ENCODE data around the gene ASPDH.
A peak's percentile ranks its signal among the peaks of the same experiment; 100 is the strongest.
"Not testable (repeated sequence)": the region's sequence is repeated elsewhere in the genome, so short reads cannot be mapped to it uniquely, and the experiment has no call there.

The ASPDH gene

DNA sequence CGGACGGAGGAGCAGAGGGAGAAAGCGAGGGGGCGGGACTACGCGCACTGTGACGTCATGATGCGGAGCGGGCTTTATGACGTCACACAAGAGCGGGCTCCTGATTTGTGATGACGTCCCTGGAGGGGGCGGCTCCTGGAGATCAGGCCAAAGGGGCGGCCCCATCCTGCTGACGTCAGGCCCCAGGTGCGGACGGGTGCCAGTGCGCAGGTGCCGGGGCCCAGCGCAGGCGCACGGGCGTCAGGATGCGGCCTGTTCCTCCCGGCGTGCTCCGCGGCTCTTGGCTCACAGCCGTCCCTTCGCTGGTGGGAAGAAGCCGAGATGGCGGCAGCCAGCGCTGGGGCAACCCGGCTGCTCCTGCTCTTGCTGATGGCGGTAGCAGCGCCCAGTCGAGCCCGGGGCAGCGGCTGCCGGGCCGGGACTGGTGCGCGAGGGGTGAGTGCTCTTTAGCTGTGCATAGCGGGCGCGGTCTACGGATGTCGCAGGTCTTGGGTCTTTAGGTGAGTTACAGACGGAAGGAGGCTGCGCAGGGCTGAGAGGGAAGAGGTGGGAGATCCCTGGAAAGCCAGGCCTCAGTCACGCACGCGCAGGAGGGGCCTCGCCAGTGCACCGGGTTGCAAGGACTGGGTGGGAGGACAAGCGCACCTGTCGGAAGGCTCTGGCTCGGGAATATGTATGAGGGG is 37.3 kb downstream of the ASPDH start, which contains the start of the genes EMC10 and GARIN5A:
TSS of gene EMC10 (plus strand) at position 284 of the 683 bp plus-strand sequence. CDS start at position 322, 38 bp downstream.
TSS of gene GARIN5A (minus strand) at position 625 of the 683 bp plus-strand sequence. CDS start at position 165, 460 bp downstream.
- peak; percentile 98 for DNase-seq

GRCh38 chr19:50475736-50476223 is 37.9 kb downstream of the ASPDH start:
- DNase-seq = no peak

GRCh38 chr19:50475101-50475568 is 38.6 kb downstream of the ASPDH start:
- DNase-seq = no peak

GRCh38 chr19:50473336-50473735 is 40.4 kb downstream of the ASPDH start:
- not testable (repeated sequence) for DNase-seq

GRCh38 chr19:50468818-50469217 is 44.9 kb downstream of the ASPDH start:
- DNase-seq = no peak

GRCh38 chr19:50467566-50467965 is 46.1 kb downstream of the ASPDH start:
- DNase-seq = no peak

DNA sequence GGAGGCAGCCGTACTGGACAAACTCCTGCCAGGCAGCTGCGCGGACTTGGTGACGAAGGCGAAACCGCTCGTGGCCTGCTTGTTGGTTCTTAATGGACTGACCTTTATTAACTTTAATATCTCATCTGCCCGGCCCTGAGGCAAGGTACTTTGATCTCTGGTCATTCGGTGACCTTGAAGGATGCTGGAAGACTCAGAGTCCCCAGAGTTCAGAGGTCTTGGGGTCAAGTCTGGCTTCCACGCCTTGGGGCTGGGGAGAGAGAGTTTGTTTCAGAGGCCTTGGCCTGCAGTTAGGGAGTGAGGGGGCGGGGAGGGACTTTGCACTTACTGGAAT is 47.0 kb downstream of the ASPDH start:
- DNase-seq = no peak

- DNase-seq = peak; percentile 77
Observed at GRCh38 chr19:50465986-50466705, 47.6 kb downstream of the ASPDH start.

GRCh38 chr19:50465000-50465399 is 48.7 kb downstream of the ASPDH start:
- no peak for DNase-seq

- DNase-seq = no peak
Observed at GRCh38 chr19:50464348-50464747, 49.4 kb downstream of the ASPDH start.

GRCh38 chr19:50462970-50463369 is 50.7 kb downstream of the ASPDH start:
- no peak for DNase-seq
